HepG2 (cell line): ENCODE results near the gene PPM1G. TPM values are rescaled to one million over a fixed set of nuclear protein-coding genes. Genes with fewer than 3 reads are reported as not detected.

Source experiments
- AFF4 ChIP-seq: sonication (generic); formaldehyde crosslinking; IDR thresholded peaks from 2 replicates; pipeline ENCODE4 v1.4.0; 2020; ENCODE audit warnings: missing genetic modification reagents
- CBX5 ChIP-seq: sonication (generic); formaldehyde crosslinking; IDR thresholded peaks from 2 replicates; pipeline ENCODE4 v1.4.0; 2020; ENCODE audit warnings: missing genetic modification reagents, borderline replicate concordance
- DNMT3B ChIP-seq: conservative IDR thresholded peaks from 2 replicates; pipeline ENCODE4 v1.6.1; 2016; ENCODE audit warnings: missing biosample characterization, control low read depth
- ELF3 ChIP-seq: IDR thresholded peaks from 2 replicates; pipeline ENCODE4 v1.6.1; 2016; ENCODE audit warnings: missing genetic modification reagents, missing compliant biosample characterization
- FOXK1 ChIP-seq: sonication (generic); formaldehyde crosslinking; IDR thresholded peaks from 2 replicates; pipeline ENCODE4 v1.4.0; 2020; ENCODE audit warnings: low read depth, missing genetic modification reagents, borderline replicate concordance
- NFE2L1 ChIP-seq: sonication (generic); formaldehyde crosslinking; IDR thresholded peaks from 2 replicates; pipeline ENCODE4 v1.4.0; 2020; ENCODE audit warnings: missing genetic modification reagents, mild to moderate bottlenecking, borderline replicate concordance
- SMARCC2 ChIP-seq: fragments of 450-650 bp; IDR thresholded peaks from 2 replicates; pipeline ENCODE4 v1.6.1; 2017; ENCODE audit warnings: antibody characterized with exemption, mild to moderate bottlenecking
- TBX2 ChIP-seq: sonication (generic); formaldehyde crosslinking; IDR thresholded peaks from 2 replicates; pipeline ENCODE4 v1.5.0; 2020; ENCODE audit warnings: missing genetic modification reagents, mild to moderate bottlenecking, borderline replicate concordance
- TFDP2 ChIP-seq: sonication (generic); formaldehyde crosslinking; IDR thresholded peaks from 2 replicates; pipeline ENCODE4 v1.4.0; 2020; ENCODE audit warnings: missing genetic modification reagents
- TRAFD1 ChIP-seq: sonication (generic); formaldehyde crosslinking; IDR thresholded peaks from 2 replicates; pipeline ENCODE4 v1.5.1; 2020; ENCODE audit warnings: missing genetic modification reagents, mild to moderate bottlenecking, borderline replicate concordance
- TRIM24 ChIP-seq: sonication (generic); formaldehyde crosslinking; IDR thresholded peaks from 2 replicates; pipeline ENCODE4 v1.8.0; 2022; ENCODE audit warnings: mild to moderate bottlenecking, missing genetic modification reagents
- ZNF710 ChIP-seq: sonication (generic); formaldehyde crosslinking; IDR thresholded peaks from 2 replicates; pipeline ENCODE4 v1.5.0; 2020; ENCODE audit warnings: mild to moderate bottlenecking, missing genetic modification reagents, borderline replicate concordance
- ZNF841 ChIP-seq: sonication (generic); formaldehyde crosslinking; IDR thresholded peaks from 2 replicates; pipeline ENCODE4 v1.8.1; 2023; ENCODE audit warnings: missing genetic modification reagents, borderline replicate concordance
- polyA plus RNA-seq, 8 experiments: library from polyadenylated mRNA; depleted of rRNA in 3 of 8; stranded (reverse) in 7 of 8; unstranded in 1 of 8; fragments of >200 nt; fragmentation: Illumina TruSeq in 4 of 8; extraction: Trizol in 4 of 8; gene quantifications; 2 replicates each; pipeline versions ENCODE4 v1.2.1 to v1.2.3, GENCODE V29; 2011 to 2016; ENCODE audit warnings: low read depth in 4 of 8, missing spikeins in 1 of 8, mixed read lengths in 1 of 8; ENCODE audit not compliant: insufficient read depth in 1 of 8
- total RNA-seq, 5 experiments: library from RNA; depleted of rRNA; stranded (reverse); fragments of >200 nt; fragmentation: Illumina TruSeq; extraction: Trizol; gene quantifications; 2 replicates each; pipeline ENCODE4 v1.2.3, GENCODE V29; 2016; ENCODE audit warnings: low read depth in 1 of 5
- TF ChIP-seq, protein P1 (sequence below): sonication (generic); formaldehyde crosslinking; IDR thresholded peaks from 2 replicates; pipeline ENCODE4 v1.8.1; 2022; ENCODE audit warnings: mild to moderate bottlenecking, missing genetic modification reagents
- TF ChIP-seq, protein P2 (sequence below): IDR thresholded peaks from 2 replicates; pipeline ENCODE4 v1.6.1; 2016; ENCODE audit warnings: missing genetic modification reagents, missing compliant biosample characterization
- TF ChIP-seq, protein P3 (sequence below): sonication (generic); formaldehyde crosslinking; IDR thresholded peaks from 2 replicates; pipeline ENCODE4 v1.5.1; 2020; ENCODE audit warnings: mild to moderate bottlenecking, missing genetic modification reagents, moderate library complexity

Gene PPM1G
- total and polyA plus RNA-seq, 2 of the 13 experiments (the other 11 are each of a cell fraction or from before 2014, with no cell fraction given), result 58.2 to 213 TPM

DNA sequence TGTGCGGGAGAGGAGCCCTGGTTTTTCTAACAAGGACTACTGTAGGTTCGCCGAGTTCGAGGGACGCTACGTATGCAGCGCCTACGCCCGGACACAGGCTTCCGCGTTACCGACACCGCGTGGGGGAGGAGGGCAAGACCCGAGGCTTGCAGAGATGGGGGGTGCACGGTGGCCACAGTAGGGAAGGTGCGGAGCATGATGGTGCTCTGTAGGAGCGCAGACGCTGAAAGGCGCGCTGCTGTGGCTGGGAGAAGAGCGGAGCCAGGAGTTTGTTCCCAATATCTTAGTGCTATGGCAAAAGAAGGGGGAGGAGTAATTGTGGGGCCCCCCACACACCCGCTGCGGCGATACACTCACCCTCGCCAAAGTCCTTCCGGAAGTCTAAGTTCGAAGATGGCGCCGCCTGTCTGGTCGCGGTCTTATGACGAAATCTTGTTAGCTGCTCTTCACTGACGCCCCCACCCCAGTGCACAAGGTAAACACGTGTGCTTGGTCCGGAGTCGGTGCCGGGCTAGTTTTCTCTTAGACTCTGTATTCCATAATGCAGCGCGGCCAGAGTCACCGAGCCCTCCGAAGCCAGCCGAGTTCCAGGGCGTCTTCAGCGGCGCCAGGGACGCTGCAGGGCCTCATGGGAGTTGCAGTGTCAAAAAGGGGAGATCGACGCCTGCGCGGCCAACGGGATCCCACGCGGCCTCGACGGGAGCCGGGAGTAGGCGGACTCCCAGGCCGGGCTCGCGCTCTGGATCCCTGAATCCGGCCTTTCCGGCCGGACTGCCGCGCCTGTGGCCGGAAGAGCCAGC, 52.8 kb downstream of the PPM1G start, which contains the start of gene GTF3C2 (continued):
- TF ChIP-seq TFDP2 (CRISPR knock-in tag) (peak; percentile 88), TBX2 (peak; percentile 97), ZNF841 (no peak), AFF4 (CRISPR knock-in tag) (peak; percentile 86), FOXK1 (peak; percentile 99), CBX5 (CRISPR knock-in tag) (peak; percentile 63; the same call in 1 of the 2 replicates), ZNF710 (CRISPR knock-in tag) (no peak; the same call in 1 of the 2 replicates), ELF3 (peak; percentile 51), NFE2L1 (CRISPR knock-in tag) (peak; percentile 58; the same call in 1 of the 2 replicates), DNMT3B (CRISPR knock-in tag) (peak; percentile 95), SMARCC2 (no peak), TRAFD1 (CRISPR knock-in tag) (peak; percentile 93; the same call in 1 of the 2 replicates), TRIM24 (CRISPR knock-in tag) (no peak)
- TF ChIP-seq, protein P1, sequence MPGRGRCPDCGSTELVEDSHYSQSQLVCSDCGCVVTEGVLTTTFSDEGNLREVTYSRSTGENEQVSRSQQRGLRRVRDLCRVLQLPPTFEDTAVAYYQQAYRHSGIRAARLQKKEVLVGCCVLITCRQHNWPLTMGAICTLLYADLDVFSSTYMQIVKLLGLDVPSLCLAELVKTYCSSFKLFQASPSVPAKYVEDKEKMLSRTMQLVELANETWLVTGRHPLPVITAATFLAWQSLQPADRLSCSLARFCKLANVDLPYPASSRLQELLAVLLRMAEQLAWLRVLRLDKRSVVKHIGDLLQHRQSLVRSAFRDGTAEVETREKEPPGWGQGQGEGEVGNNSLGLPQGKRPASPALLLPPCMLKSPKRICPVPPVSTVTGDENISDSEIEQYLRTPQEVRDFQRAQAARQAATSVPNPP (CRISPR knock-in tag), result peak; percentile 74; the same call in 1 of the 2 replicates
- TF ChIP-seq, protein P2, sequence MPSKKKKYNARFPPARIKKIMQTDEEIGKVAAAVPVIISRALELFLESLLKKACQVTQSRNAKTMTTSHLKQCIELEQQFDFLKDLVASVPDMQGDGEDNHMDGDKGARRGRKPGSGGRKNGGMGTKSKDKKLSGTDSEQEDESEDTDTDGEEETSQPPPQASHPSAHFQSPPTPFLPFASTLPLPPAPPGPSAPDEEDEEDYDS (CRISPR knock-in tag), result peak; percentile 79
- TF ChIP-seq, protein P3, sequence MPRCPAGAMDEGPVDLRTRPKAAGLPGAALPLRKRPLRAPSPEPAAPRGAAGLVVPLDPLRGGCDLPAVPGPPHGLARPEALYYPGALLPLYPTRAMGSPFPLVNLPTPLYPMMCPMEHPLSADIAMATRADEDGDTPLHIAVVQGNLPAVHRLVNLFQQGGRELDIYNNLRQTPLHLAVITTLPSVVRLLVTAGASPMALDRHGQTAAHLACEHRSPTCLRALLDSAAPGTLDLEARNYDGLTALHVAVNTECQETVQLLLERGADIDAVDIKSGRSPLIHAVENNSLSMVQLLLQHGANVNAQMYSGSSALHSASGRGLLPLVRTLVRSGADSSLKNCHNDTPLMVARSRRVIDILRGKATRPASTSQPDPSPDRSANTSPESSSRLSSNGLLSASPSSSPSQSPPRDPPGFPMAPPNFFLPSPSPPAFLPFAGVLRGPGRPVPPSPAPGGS (CRISPR knock-in tag), result peak; percentile 75
